Mesendoderm (in vitro differentiated cells): ENCODE measurements around the gene CERS6.

Source experiments
- DNase-seq: peaks from one replicate; pipeline ENCODE4 v3.0.0; 2013
- H2AK5ac ChIP-seq: 2 replicates; pipeline ENCODE4 v1.6.1; 2013; ENCODE audit warnings: low read length, inconsistent platforms
- H2BK120ac ChIP-seq: 2 replicates; pipeline ENCODE4 v1.6.1; 2013; ENCODE audit warnings: low read depth, mild to moderate bottlenecking, low read length, moderate library complexity, mixed read lengths
- H2BK15ac ChIP-seq: replicated peaks from 2 replicates; pipeline ENCODE4 v1.6.1; 2013; ENCODE audit warnings: low read depth, mild to moderate bottlenecking, moderate library complexity
- H2BK5ac ChIP-seq: 2 replicates; pipeline ENCODE4 v1.6.1; 2013; ENCODE audit warnings: low read length, inconsistent platforms
- H3K18ac ChIP-seq: 2 replicates; pipeline ENCODE4 v1.6.1; 2013; ENCODE audit warnings: mild to moderate bottlenecking, low read length, mixed read lengths
- H3K23ac ChIP-seq: one replicate; pipeline ENCODE4 v1.6.1; 2013; ENCODE audit warnings: low read length
- H3K27ac ChIP-seq: 2 replicates; pipeline ENCODE4 v1.5.1; 2013; ENCODE audit warnings: low read depth, mild to moderate bottlenecking, inconsistent platforms, low read length, moderate library complexity
- H3K27me3 ChIP-seq: 2 replicates; pipeline ENCODE4 v1.6.1; 2013; ENCODE audit warnings: low read length, control low read depth, mild to moderate bottlenecking, inconsistent platforms; ENCODE audit not compliant: insufficient read depth, poor library complexity
- H3K36me3 ChIP-seq: 2 replicates; pipeline ENCODE4 v1.6.1; 2013; ENCODE audit warnings: low read length, inconsistent platforms; ENCODE audit not compliant: control insufficient read depth, insufficient read depth
- H3K4ac ChIP-seq: one replicate; pipeline ENCODE4 v1.6.1; 2013; ENCODE audit warnings: low read depth, mild to moderate bottlenecking, low read length, moderate library complexity
- H3K4me1 ChIP-seq: 2 replicates; pipeline ENCODE4 v1.6.1; 2013; ENCODE audit warnings: low read depth, low read length, inconsistent platforms; ENCODE audit not compliant: control insufficient read depth
- H3K4me2 ChIP-seq: 2 replicates; pipeline ENCODE4 v1.6.1; 2013; ENCODE audit warnings: low read length
- H3K4me3 ChIP-seq: 2 replicates; pipeline ENCODE4 v1.5.1; 2013; ENCODE audit warnings: mild to moderate bottlenecking, low read length
- H3K56ac ChIP-seq: one replicate; pipeline ENCODE4 v1.6.1; 2013; ENCODE audit warnings: low read length
- H3K79me1 ChIP-seq: 2 replicates; pipeline ENCODE4 v1.6.1; 2013; ENCODE audit warnings: low read length, inconsistent platforms
- H3K79me2 ChIP-seq: 2 replicates; pipeline ENCODE4 v1.6.1; 2013; ENCODE audit warnings: mild to moderate bottlenecking, low read length; ENCODE audit not compliant: control insufficient read depth, insufficient read depth
- H3K9ac ChIP-seq: 2 replicates; pipeline ENCODE4 v1.6.1; 2013; ENCODE audit warnings: low read length, inconsistent platforms
- H4K5ac ChIP-seq: one replicate; pipeline ENCODE4 v1.6.1; 2013; ENCODE audit warnings: low read length
- H4K8ac ChIP-seq: one replicate; pipeline ENCODE4 v1.6.1; 2013; ENCODE audit warnings: low read depth, mild to moderate bottlenecking, control low read depth, low read length, moderate library complexity
- WGBS: extraction: QIAGEN DNeasy Blood & Tissue Kit; methylation state at CpG from one replicate; pipeline ENCODE4 v1.1.7; 2013; ENCODE audit warnings: low lambda C conversion rate, missing lambda C conversion rate; ENCODE audit not compliant: insufficient coverage; ENCODE audit errors: extremely low coverage; 5-methylcytosine and 5-hydroxymethylcytosine counted together

The CERS6 gene

GRCh38 chr2:168744844-168745243, 288.8 kb downstream of the CERS6 start:
- Histone ChIP-seq H3K79me2 (no peaks in the 10 kb centered on the region), H3K4me1 (no peaks in the 10 kb centered on the region), H3K23ac (no peak overlapping the region), H2AK5ac (no peak overlapping the region), H3K18ac (no peak overlapping the region), H3K27me3 (no peaks in the 10 kb centered on the region), H2BK5ac (no peak overlapping the region), H3K56ac (no peak overlapping the region), H4K5ac (no peak overlapping the region), H3K36me3 (no peaks in the 10 kb centered on the region), H3K4me3 (no peak overlapping the region), H2BK120ac (no peak overlapping the region), H2BK15ac (no peak overlapping the region), H3K79me1 (no peaks in the 10 kb centered on the region), H3K9ac (no peak overlapping the region), H4K8ac (no peak overlapping the region), H3K4me2 (no peak overlapping the region), H3K27ac (no peak overlapping the region), H3K4ac (no peak overlapping the region)
- WGBS = no CpG with 5 or more reads among the region's 2 CpGs
- no peak for DNase-seq

- Histone ChIP-seq H3K9ac (no peak overlapping the region), H2BK120ac (no peak overlapping the region), H3K56ac (no peak overlapping the region), H2BK5ac (no peak overlapping the region), H4K5ac (no peak overlapping the region), H2BK15ac (no peak overlapping the region), H3K4me2 (no peak overlapping the region), H3K4ac (no peak overlapping the region), H3K36me3 (no peaks in the 10 kb centered on the region), H3K23ac (no peak overlapping the region), H3K18ac (no peak overlapping the region), H3K79me1 (no peaks in the 10 kb centered on the region), H3K79me2 (no peaks in the 10 kb centered on the region), H3K4me1 (peaks cover 2% of the 10 kb centered on the region), H3K27me3 (no peaks in the 10 kb centered on the region), H3K4me3 (no peak overlapping the region), H3K27ac (no peak overlapping the region), H2AK5ac (no peak overlapping the region), H4K8ac (no peak overlapping the region)
- no peak for DNase-seq
- no CpG with 5 or more reads among the region's 5 CpGs for WGBS
Observed at GRCh38 chr2:168748461-168748860, 292.4 kb downstream of the CERS6 start.

GRCh38 chr2:168749297-168749696, 293.2 kb downstream of the CERS6 start:
- no peaks in the 10 kb centered on the region for H3K79me1 ChIP-seq
- no peak overlapping the region for H3K9ac ChIP-seq
- no CpG with 5 or more reads among the region's 6 CpGs for WGBS
- H2BK120ac ChIP-seq = no peak overlapping the region
- H3K4me1 ChIP-seq = peaks cover 2% of the 10 kb centered on the region
- DNase-seq = no peak
- no peak overlapping the region for H3K23ac ChIP-seq
- H2BK5ac ChIP-seq = no peak overlapping the region
- no peaks in the 10 kb centered on the region for H3K79me2 ChIP-seq
- no peak overlapping the region for H3K56ac ChIP-seq
- no peaks in the 10 kb centered on the region for H3K36me3 ChIP-seq
- no peak overlapping the region for H4K8ac ChIP-seq
- no peaks in the 10 kb centered on the region for H3K27me3 ChIP-seq
- no peak overlapping the region for H3K18ac ChIP-seq
- H2AK5ac ChIP-seq = no peak overlapping the region
- no peak overlapping the region for H3K4ac ChIP-seq
- no peak overlapping the region for H2BK15ac ChIP-seq
- no peak overlapping the region for H3K4me2 ChIP-seq
- no peak overlapping the region for H4K5ac ChIP-seq
- H3K4me3 ChIP-seq = no peak overlapping the region
- no peak overlapping the region for H3K27ac ChIP-seq

GRCh38 chr2:168751104-168751740, 295.1 kb downstream of the CERS6 start:
- Histone ChIP-seq H3K4me3 (no peak overlapping the region), H3K27me3 (no peaks in the 10 kb centered on the region), H3K27ac (no peak overlapping the region), H3K56ac (no peak overlapping the region), H3K4ac (no peak overlapping the region), H3K23ac (no peak overlapping the region), H2BK120ac (no peak overlapping the region), H3K79me2 (no peaks in the 10 kb centered on the region), H4K8ac (no peak overlapping the region), H3K79me1 (no peaks in the 10 kb centered on the region), H2BK5ac (no peak overlapping the region), H2AK5ac (no peak overlapping the region), H3K4me1 (peaks cover 2% of the 10 kb centered on the region), H2BK15ac (no peak overlapping the region), H3K18ac (no peak overlapping the region), H4K5ac (no peak overlapping the region), H3K9ac (no peak overlapping the region), H3K36me3 (no peaks in the 10 kb centered on the region), H3K4me2 (no peak overlapping the region)
- DNase-seq = peak; percentile 60

GRCh38 chr2:168752361-168752760, 296.3 kb downstream of the CERS6 start:
- H3K9ac ChIP-seq = no peak overlapping the region
- WGBS = no CpG with 5 or more reads among the region's 8 CpGs

GRCh38 chr2:168753765-168754329, 297.8 kb downstream of the CERS6 start:
- Histone ChIP-seq H2AK5ac (no peak overlapping the region), H3K23ac (no peak overlapping the region), H3K79me1 (no peaks in the 10 kb centered on the region), H3K4me2 (no peak overlapping the region), H2BK15ac (no peak overlapping the region), H3K27me3 (no peaks in the 10 kb centered on the region), H3K27ac (no peak overlapping the region), H3K79me2 (no peaks in the 10 kb centered on the region), H3K4ac (no peak overlapping the region), H2BK120ac (no peak overlapping the region), H2BK5ac (no peak overlapping the region), H3K4me1 (peaks cover 4% of the 10 kb centered on the region), H3K18ac (no peak overlapping the region), H3K4me3 (no peak overlapping the region), H4K8ac (no peak overlapping the region), H3K56ac (no peak overlapping the region), H4K5ac (no peak overlapping the region), H3K36me3 (no peaks in the 10 kb centered on the region), H3K9ac (no peak overlapping the region)
- DNase-seq = no peak
- no CpG with 5 or more reads among the region's 8 CpGs for WGBS

More at GRCh38 chr2:168752361-168752760, 296.3 kb downstream of the CERS6 start:
- Histone ChIP-seq H3K4ac (no peak overlapping the region), H2BK120ac (no peak overlapping the region), H2BK15ac (no peak overlapping the region), H3K4me2 (no peak overlapping the region), H3K4me1 (peaks cover 4% of the 10 kb centered on the region), H3K56ac (no peak overlapping the region), H3K79me2 (no peaks in the 10 kb centered on the region), H2BK5ac (no peak overlapping the region), H3K36me3 (no peaks in the 10 kb centered on the region), H3K18ac (no peak overlapping the region), H4K8ac (no peak overlapping the region), H4K5ac (no peak overlapping the region), H3K79me1 (no peaks in the 10 kb centered on the region), H2AK5ac (no peak overlapping the region), H3K23ac (no peak overlapping the region), H3K27ac (no peak overlapping the region), H3K4me3 (no peak overlapping the region), H3K27me3 (no peaks in the 10 kb centered on the region)
- DNase-seq = no peak
